ENCODE results near the gene ZBED6. TPM values are rescaled to one million over a fixed set of nuclear protein-coding genes. Genes with fewer than 3 reads are reported as not detected.

Gene ZBED6
- total and polyA plus RNA-seq, 9 of the 15 experiments (the other 6 are each of a cell fraction or from before 2014, with no cell fraction given) = 0.21 to 16.6 (median 5.0) TPM

- TF ChIP-seq, protein P1, sequence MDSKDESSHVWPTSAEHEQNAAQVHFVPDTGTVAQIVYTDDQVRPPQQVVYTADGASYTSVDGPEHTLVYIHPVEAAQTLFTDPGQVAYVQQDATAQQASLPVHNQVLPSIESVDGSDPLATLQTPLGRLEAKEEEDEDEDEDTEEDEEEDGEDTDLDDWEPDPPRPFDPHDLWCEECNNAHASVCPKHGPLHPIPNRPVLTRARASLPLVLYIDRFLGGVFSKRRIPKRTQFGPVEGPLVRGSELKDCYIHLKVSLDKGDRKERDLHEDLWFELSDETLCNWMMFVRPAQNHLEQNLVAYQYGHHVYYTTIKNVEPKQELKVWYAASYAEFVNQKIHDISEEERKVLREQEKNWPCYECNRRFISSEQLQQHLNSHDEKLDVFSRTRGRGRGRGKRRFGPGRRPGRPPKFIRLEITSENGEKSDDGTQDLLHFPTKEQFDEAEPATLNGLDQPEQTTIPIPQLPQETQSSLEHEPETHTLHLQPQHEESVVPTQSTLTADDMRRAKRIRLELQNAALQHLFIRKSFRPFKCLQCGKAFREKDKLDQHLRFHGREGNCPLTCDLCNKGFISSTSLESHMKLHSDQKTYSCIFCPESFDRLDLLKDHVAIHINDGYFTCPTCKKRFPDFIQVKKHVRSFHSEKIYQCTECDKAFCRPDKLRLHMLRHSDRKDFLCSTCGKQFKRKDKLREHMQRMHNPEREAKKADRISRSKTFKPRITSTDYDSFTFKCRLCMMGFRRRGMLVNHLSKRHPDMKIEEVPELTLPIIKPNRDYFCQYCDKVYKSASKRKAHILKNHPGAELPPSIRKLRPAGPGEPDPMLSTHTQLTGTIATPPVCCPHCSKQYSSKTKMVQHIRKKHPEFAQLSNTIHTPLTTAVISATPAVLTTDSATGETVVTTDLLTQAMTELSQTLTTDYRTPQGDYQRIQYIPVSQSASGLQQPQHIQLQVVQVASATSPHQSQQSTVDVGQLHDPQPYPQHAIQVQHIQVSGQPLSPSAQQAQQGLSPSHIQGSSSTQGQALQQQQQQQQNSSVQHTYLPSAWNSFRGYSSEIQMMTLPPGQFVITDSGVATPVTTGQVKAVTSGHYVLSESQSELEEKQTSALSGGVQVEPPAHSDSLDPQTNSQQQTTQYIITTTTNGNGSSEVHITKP (IDR thresholded peaks at IDR 0.05; ENCODE audit: partially characterized antibody) = no peak
- TF ChIP-seq, protein P2, sequence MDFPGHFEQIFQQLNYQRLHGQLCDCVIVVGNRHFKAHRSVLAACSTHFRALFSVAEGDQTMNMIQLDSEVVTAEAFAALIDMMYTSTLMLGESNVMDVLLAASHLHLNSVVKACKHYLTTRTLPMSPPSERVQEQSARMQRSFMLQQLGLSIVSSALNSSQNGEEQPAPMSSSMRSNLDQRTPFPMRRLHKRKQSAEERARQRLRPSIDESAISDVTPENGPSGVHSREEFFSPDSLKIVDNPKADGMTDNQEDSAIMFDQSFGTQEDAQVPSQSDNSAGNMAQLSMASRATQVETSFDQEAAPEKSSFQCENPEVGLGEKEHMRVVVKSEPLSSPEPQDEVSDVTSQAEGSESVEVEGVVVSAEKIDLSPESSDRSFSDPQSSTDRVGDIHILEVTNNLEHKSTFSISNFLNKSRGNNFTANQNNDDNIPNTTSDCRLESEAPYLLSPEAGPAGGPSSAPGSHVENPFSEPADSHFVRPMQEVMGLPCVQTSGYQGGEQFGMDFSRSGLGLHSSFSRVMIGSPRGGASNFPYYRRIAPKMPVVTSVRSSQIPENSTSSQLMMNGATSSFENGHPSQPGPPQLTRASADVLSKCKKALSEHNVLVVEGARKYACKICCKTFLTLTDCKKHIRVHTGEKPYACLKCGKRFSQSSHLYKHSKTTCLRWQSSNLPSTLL (IDR thresholded peaks at IDR 0.05) = no peak
- TF ChIP-seq ZBTB17 (CRISPR knock-in tag; IDR thresholded peaks at IDR 0.05) (peak; percentile 58), TBP (optimal IDR thresholded peaks at IDR 0.05; ENCODE audit: low read depth, low read length) (peak; percentile 72), BRD4 (IDR thresholded peaks at IDR 0.05) (no peak; the same call in none of the 2 replicates), KDM1A (IDR thresholded peaks at IDR 0.05) (no peak), ZBTB7A (IDR thresholded peaks at IDR 0.05; ENCODE audit: borderline replicate concordance, control insufficient read depth, low read depth, low read length) (peak; percentile 74; the same call in 1 of the 2 replicates), ZNF431 (CRISPR knock-in tag; IDR thresholded peaks at IDR 0.05) (no peak; the same call in 1 of the 2 replicates), SUPT5H (IDR thresholded peaks at IDR 0.05) (peak; percentile 90), ZSCAN29 (IDR thresholded peaks at IDR 0.05) (no peak), COPS2 (conservative IDR thresholded peaks at IDR 0.05) (no peak), HOXB6 (CRISPR knock-in tag; IDR thresholded peaks at IDR 0.05; ENCODE audit: borderline replicate concordance) (no peak), ZNF589 (CRISPR knock-in tag; IDR thresholded peaks at IDR 0.05; ENCODE audit: low read depth) (no peak; the same call in none of the 2 replicates), ZNF586 (CRISPR knock-in tag; conservative IDR thresholded peaks at IDR 0.05) (no peak), ZNF512 (tag; IDR thresholded peaks at IDR 0.05) (no peak), CBX8 (IDR thresholded peaks at IDR 0.05; ENCODE audit: borderline replicate concordance, extremely low read depth, low read depth, low read length, poor library complexity, severe bottlenecking) (no peak), ZNF384 (IDR thresholded peaks at IDR 0.05; ENCODE audit: low read depth, low read length) (no peak), ZNF239 (CRISPR knock-in tag; IDR thresholded peaks at IDR 0.05) (no peak), GATA2 (CRISPR knock-in tag; IDR thresholded peaks at IDR 0.05) (no peak)
- TF ChIP-seq, protein P3, sequence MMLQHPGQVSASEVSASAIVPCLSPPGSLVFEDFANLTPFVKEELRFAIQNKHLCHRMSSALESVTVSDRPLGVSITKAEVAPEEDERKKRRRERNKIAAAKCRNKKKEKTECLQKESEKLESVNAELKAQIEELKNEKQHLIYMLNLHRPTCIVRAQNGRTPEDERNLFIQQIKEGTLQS (IDR thresholded peaks at IDR 0.05) = peak; percentile 58
- TF ChIP-seq, protein P3 (CRISPR knock-in tag; conservative IDR thresholded peaks at IDR 0.05) = 0 out of 2 replicates have a peak, but pooled peaks have one; percentile 31
Observed at GRCh38 chr1:203795441-203796235, at the start of gene ZBED6, which contains the start of gene ZC3H11A (continued).

All from K562 (cell line).